GM19025 (cell line): ENCODE measurements around the gene CSF1.
"Not testable (repeated sequence)": the region's sequence is repeated elsewhere in the genome, so short reads cannot be mapped to it uniquely, and the experiment has no call there.

Source experiments
- ATAC-seq: cut with Tn5 transposase; IDR thresholded peaks from one replicate; pipeline ENCODE4 v1.9.1; 2021; ENCODE audit warnings: mild to moderate bottlenecking, low read depth, moderate library complexity; ENCODE audit not compliant: unreplicated experiment

Gene CSF1

GRCh38 chr1:109917768-109918606 is 7.3 kb downstream of the CSF1 start:
- ATAC-seq, result no peak

GRCh38 chr1:109918671-109919070 is 8.0 kb downstream of the CSF1 start:
- no peak for ATAC-seq

- no peak for ATAC-seq
These were observed 8.7 kb downstream of the CSF1 start for GRCh38 chr1:109919303-109919702.

- not testable (repeated sequence) for ATAC-seq
These were observed 9.7 kb downstream of the CSF1 start for GRCh38 chr1:109920391-109920790.

- ATAC-seq, result no peak
These were observed 11.7 kb downstream of the CSF1 start for GRCh38 chr1:109922326-109922725.

- ATAC-seq, result no peak
These were observed 12.7 kb downstream of the CSF1 start for GRCh38 chr1:109923131-109923945.

GRCh38 chr1:109923946-109924275 is 13.3 kb downstream of the CSF1 start:
- ATAC-seq, result no peak

GRCh38 chr1:109924316-109924715 is 13.7 kb downstream of the CSF1 start:
- ATAC-seq, result no peak

- no peak for ATAC-seq
These were observed 14.7 kb downstream of the CSF1 start for GRCh38 chr1:109925159-109925990.

- ATAC-seq, result no peak
These were observed 16.1 kb downstream of the CSF1 start for GRCh38 chr1:109926662-109927300.

GRCh38 chr1:109927356-109927755 is 16.7 kb downstream of the CSF1 start:
- ATAC-seq, result no peak

- no peak for ATAC-seq
These were observed 17.3 kb downstream of the CSF1 start for GRCh38 chr1:109927911-109928321.

- ATAC-seq, result no peak
These were observed 18.0 kb downstream of the CSF1 start for GRCh38 chr1:109928591-109929111.

GRCh38 chr1:109929170-109929569 is 18.5 kb downstream of the CSF1 start:
- ATAC-seq, result no peak

- no peak for ATAC-seq
These were observed 19.1 kb downstream of the CSF1 start for GRCh38 chr1:109929588-109930251.

- ATAC-seq, result no peak
These were observed 19.8 kb downstream of the CSF1 start for GRCh38 chr1:109930252-109930993.

- ATAC-seq, result no peak
These were observed 20.6 kb downstream of the CSF1 start for GRCh38 chr1:109931189-109931731.

- no peak for ATAC-seq
These were observed 21.4 kb downstream of the CSF1 start for GRCh38 chr1:109931911-109932636.
